Parathyroid adenoma (tissue), 2 donors: ENCODE measurements around the gene LGR4.
"Not testable (repeated sequence)": the region's sequence is repeated elsewhere in the genome, so short reads cannot be mapped to it uniquely, and the experiment has no call there.

ENCODE experiments used
- H2AFZ ChIP-seq: fragments of 300-600 bp; sonication (generic); one replicate; pipeline ENCODE4 v1.7.0; 2017; ENCODE audit warnings: antibody characterized with exemption, mild to moderate bottlenecking
- H3K27ac ChIP-seq: fragments of 300-600 bp; sonication (generic); one replicate; pipeline ENCODE4 v1.7.0; 2017
- H3K27me3 ChIP-seq: fragments of 300-600 bp; sonication (generic); one replicate; pipeline ENCODE4 v1.7.0; 2017; ENCODE audit warnings: low read length; ENCODE audit not compliant: control insufficient read depth, insufficient read depth
- H3K36me3 ChIP-seq: fragments of 300-600 bp; sonication (generic); one replicate; pipeline ENCODE4 v1.7.0; 2017; ENCODE audit warnings: low read length; ENCODE audit not compliant: control insufficient read depth, insufficient read depth
- H3K4me1 ChIP-seq: fragments of 300-600 bp; sonication (generic); one replicate; pipeline ENCODE4 v1.7.0; 2017; ENCODE audit warnings: control low read depth
- H3K4me2 ChIP-seq: fragments of 300-600 bp; sonication (generic); one replicate; pipeline ENCODE4 v1.7.0; 2017; ENCODE audit warnings: low read length
- H3K4me3 ChIP-seq: fragments of 300-600 bp; sonication (generic); one replicate; pipeline ENCODE4 v1.7.0; 2017; ENCODE audit warnings: low read depth, low read length
- H3K79me2 ChIP-seq: fragments of 300-600 bp; sonication (generic); one replicate; pipeline ENCODE4 v1.7.0; 2017; ENCODE audit warnings: control low read depth
- H3K9ac ChIP-seq: fragments of 300-600 bp; sonication (generic); one replicate; pipeline ENCODE4 v1.7.0; 2017; ENCODE audit warnings: mild to moderate bottlenecking
- H3K9me3 ChIP-seq: fragments of 300-600 bp; sonication (generic); one replicate; pipeline ENCODE4 v1.7.0; 2017; ENCODE audit warnings: low read length; ENCODE audit not compliant: control insufficient read depth
- TF ChIP-seq, protein P1 (sequence below): fragments of 300-600 bp; sonication (generic); IDR thresholded peaks from one replicate; pipeline ENCODE4 v1.7.0; 2017; ENCODE audit warnings: antibody characterized with exemption, mild to moderate bottlenecking
- donor health status: primary hyperparathyroidism.

The LGR4 gene

DNA sequence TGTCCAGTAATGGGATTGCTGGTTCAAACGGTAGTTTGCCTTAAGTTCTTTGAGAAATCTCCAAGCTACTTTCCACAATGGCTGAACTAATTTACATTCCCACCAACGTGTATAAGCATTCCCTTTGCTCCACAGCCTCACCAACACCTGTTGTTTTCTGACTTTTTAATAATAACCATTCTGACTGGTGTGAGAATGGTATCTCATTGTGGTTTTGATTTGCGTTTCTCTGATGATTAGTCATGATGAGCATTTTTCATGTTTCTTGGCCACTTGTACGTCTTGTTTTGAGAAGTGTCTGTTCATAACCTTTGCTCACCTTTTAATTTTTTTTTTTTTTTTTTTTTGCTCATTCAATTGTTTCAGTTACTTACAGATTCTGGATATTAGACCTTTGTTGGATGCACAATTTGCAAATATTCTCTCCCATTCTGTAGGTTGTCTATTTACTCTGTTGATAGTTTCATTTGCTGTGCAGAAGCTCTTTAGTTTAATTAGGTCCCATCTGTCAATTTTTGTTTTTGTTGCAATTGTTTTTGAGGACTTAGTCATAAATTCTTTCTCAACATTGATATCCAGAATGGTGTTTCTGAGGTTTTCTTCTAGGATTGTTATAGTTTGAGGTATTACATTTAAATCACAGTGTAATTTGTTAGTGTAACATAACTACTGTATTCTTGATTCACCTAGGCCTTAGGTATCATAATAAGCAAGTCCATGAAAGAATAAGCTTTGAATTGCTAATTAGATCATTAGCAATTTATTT, 142.5 kb downstream of the LGR4 start:
- Histone ChIP-seq H3K4me3 (no peak overlapping the region), H3K27me3 (no peaks in the 10 kb centered on the region), H3K9me3 (no peaks in the 10 kb centered on the region), H3K36me3 (no peaks in the 10 kb centered on the region), H3K4me2 (no peak overlapping the region), H3K79me2 (no peaks in the 10 kb centered on the region), H3K27ac (no peak overlapping the region), H2AFZ (no peak overlapping the region), H3K9ac (no peak overlapping the region), H3K4me1 (no peaks in the 10 kb centered on the region)
- TF ChIP-seq, protein P1, sequence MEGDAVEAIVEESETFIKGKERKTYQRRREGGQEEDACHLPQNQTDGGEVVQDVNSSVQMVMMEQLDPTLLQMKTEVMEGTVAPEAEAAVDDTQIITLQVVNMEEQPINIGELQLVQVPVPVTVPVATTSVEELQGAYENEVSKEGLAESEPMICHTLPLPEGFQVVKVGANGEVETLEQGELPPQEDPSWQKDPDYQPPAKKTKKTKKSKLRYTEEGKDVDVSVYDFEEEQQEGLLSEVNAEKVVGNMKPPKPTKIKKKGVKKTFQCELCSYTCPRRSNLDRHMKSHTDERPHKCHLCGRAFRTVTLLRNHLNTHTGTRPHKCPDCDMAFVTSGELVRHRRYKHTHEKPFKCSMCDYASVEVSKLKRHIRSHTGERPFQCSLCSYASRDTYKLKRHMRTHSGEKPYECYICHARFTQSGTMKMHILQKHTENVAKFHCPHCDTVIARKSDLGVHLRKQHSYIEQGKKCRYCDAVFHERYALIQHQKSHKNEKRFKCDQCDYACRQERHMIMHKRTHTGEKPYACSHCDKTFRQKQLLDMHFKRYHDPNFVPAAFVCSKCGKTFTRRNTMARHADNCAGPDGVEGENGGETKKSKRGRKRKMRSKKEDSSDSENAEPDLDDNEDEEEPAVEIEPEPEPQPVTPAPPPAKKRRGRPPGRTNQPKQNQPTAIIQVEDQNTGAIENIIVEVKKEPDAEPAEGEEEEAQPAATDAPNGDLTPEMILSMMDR = no peak

DNA sequence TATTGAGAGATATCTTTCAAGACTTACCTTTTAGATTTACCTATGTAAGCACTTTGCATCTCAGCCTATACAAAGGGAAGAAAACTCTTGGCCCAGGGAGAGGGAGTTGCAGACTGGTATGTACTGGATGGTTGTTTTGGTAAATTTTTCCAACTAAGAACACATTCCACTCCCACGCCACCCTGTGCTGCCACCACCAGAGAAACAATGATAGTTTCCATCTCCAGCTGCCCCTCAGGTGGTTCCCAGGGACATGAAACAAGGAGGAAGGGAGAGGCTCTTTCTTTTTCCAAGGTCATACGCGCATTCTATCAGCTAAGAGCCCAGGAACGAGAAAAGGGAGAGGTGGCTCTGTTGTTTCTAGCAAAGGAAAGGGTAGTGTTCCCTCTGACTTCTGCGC, 144.0 kb downstream of the LGR4 start:
- H2AFZ ChIP-seq = no peak overlapping the region
- H3K27me3 ChIP-seq = no peaks in the 10 kb centered on the region
- TF ChIP-seq, protein P1 = no peak
- H3K27ac ChIP-seq = no peak overlapping the region
- H3K4me3 ChIP-seq = no peak overlapping the region
- H3K36me3 ChIP-seq = no peaks in the 10 kb centered on the region
- H3K79me2 ChIP-seq = no peaks in the 10 kb centered on the region
- no peaks in the 10 kb centered on the region for H3K4me1 ChIP-seq
- no peaks in the 10 kb centered on the region for H3K9me3 ChIP-seq
- no peak overlapping the region for H3K9ac ChIP-seq
- H3K4me2 ChIP-seq = no peak overlapping the region

DNA sequence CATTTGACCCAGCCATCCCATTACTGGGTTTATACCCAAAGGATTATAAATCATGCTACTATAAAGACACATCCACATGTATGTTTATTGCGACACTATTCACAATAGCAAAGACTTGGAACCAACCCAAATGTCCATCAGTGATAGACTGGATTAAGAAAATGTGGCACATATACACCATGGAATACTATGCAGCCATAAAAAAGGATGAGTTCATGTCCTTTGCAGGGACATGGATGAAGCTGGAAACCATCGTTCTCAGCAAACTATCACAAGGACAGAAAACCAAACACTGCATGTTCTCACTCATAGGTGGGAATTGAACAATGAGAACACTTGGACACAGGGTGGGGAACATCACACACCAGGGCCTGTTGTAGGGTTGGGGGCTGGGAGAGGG, 145.5 kb downstream of the LGR4 start:
- H3K4me3 ChIP-seq, H3K36me3 ChIP-seq, H3K27ac ChIP-seq, H3K9ac ChIP-seq, H3K9me3 ChIP-seq, H3K4me2 ChIP-seq, H3K27me3 ChIP-seq, H3K4me1 ChIP-seq, H3K79me2 ChIP-seq, H2AFZ ChIP-seq: not testable (repeated sequence)

DNA sequence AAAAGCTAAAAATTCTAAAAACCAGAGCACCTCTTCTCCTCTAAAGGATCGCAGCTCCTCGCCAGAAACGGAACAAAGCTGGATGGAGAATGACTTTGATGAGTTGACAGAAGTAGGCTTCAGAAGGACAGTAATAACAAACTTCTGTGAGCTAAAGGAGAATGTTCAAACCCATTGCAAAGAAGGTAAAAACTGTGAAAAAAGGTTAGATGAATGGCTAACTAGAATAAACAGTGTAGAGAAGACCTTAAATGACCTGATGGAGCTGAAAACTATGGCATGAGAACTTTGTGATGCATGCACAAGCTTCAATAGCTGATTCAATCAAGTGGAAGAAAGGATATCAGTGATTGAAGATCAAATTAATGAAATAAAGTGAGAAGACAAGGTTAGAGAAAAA, 150.4 kb downstream of the LGR4 start:
- H3K27ac ChIP-seq, H3K4me1 ChIP-seq, H3K36me3 ChIP-seq, H3K9ac ChIP-seq, H3K79me2 ChIP-seq, H3K4me2 ChIP-seq, H2AFZ ChIP-seq, H3K9me3 ChIP-seq, H3K4me3 ChIP-seq, H3K27me3 ChIP-seq: not testable (repeated sequence)

DNA sequence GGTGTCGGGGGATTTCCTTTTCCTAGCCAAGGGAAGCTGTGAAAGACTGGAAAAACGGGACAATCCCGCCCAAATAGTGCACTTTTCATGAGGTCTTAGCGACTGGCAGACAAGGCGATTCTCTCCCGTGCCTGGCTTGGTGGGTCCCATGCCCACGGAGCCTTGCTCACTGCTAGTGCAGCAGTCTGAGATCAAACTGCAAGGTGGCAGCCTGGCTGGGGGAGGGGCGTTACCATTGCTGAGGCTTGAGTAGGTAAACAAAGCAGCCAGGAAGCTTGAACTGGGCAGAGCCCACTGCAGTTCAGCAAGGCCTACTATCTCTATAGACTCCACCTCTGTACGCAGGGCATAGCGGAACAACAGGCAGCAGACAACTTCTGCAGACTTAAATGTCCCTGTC, 151.2 kb downstream of the LGR4 start:
- H3K27me3 ChIP-seq, H3K79me2 ChIP-seq, H3K27ac ChIP-seq, H3K4me1 ChIP-seq, H3K9ac ChIP-seq, H3K9me3 ChIP-seq, H3K4me3 ChIP-seq, H2AFZ ChIP-seq, H3K4me2 ChIP-seq, H3K36me3 ChIP-seq: not testable (repeated sequence)

DNA sequence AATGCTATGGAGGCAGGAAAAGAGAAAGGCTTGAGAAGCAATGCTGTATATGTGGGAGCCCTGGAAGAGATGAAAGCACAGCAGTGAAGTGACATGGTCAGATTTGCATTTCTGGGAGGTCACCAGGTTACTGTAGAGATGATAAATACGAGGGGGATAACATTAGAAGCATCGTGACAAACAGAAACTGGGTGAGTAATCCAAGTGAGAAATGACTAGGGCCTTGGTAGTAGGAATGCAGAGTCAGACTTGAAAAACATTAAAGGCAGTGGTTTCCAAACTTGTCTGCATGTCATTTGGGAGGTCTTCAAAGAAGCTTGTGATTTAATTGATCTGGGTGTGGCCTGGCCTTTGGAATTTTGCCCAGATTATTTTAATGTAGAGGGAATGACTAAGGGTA, 153.5 kb downstream of the LGR4 start:
- Histone ChIP-seq H3K27me3 (no peaks in the 10 kb centered on the region), H2AFZ (no peak overlapping the region), H3K27ac (no peak overlapping the region), H3K4me2 (no peak overlapping the region), H3K9me3 (no peaks in the 10 kb centered on the region), H3K4me3 (no peak overlapping the region), H3K36me3 (no peaks in the 10 kb centered on the region), H3K79me2 (no peaks in the 10 kb centered on the region), H3K4me1 (no peaks in the 10 kb centered on the region), H3K9ac (no peak overlapping the region)
- TF ChIP-seq, protein P1 = no peak
